GM21576 (cell line): Measurements from ENCODE around the gene BACE1-AS.
"Not testable (repeated sequence)": the region's sequence is repeated elsewhere in the genome, so short reads cannot be mapped to it uniquely, and the experiment has no call there.

ENCODE experiments used
- ATAC-seq: cut with Tn5 transposase; IDR thresholded peaks from one replicate; pipeline ENCODE4 v1.9.1; 2021; ENCODE audit warnings: mild to moderate bottlenecking, moderate library complexity; ENCODE audit not compliant: unreplicated experiment

Gene BACE1-AS

DNA sequence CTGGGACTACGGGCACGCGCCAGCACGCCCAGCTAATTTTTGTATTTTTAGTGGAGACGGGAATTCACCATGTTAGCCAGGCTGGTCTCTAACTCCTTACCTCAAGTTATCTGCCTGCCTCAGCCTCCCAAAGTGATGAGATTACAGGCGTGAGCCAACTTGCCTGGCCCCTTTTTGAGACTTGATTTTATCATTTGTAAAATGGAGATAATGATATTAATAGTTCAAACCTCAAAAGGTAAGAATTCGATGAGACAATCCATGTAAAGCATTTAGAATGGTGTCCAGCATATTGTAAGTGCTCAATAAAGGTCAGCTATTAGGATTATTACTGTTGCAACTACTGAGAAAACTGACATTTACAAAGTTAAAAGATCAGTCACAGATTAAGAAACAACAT, 27.6 kb downstream of the BACE1-AS start:
- no peak for ATAC-seq

DNA sequence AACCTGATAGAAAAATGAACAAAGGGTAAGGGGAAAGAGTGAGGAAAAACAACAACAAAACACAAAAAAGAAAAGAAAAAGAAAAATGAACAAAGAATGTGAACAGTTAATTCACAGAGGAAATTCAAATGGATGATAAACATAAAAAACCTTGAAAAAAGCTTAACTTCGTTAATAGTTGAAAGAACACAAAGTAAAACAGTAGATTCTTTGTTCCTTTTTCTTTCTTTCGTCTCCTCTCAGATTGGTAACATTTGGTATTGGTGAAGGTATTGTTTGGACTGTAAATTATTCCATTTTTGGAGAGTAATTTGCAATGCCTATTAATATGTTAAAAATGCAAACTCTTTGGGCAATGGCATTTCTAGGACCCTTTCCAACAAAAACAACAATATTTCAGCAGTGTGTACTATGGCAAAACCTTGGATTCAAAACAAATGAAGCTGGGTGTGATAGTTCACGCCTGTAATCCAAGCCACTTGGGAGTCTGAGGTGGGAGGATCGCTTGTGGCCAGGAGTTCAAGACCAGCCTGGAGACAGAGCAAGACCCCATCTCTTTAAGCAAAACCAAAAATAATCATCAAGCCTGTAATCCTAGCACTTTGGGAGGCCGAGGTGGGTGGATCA, 28.2 kb downstream of the BACE1-AS start:
- no peak for ATAC-seq

DNA sequence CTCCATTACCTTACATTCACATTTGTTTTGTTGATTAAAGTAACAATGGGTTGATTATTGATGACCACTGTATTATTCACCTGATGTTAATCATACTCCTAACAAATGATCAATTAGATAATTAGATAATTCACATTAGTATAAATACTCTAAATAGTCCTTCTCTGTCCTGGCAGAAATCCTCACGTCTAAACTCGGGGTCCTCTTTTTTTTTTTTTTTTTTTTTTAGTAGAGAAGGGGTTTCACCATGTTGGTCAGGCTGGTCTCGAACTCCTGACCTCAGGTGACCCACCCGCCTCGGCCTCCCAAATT, 36.1 kb downstream of the BACE1-AS start:
- not testable (repeated sequence) for ATAC-seq

DNA sequence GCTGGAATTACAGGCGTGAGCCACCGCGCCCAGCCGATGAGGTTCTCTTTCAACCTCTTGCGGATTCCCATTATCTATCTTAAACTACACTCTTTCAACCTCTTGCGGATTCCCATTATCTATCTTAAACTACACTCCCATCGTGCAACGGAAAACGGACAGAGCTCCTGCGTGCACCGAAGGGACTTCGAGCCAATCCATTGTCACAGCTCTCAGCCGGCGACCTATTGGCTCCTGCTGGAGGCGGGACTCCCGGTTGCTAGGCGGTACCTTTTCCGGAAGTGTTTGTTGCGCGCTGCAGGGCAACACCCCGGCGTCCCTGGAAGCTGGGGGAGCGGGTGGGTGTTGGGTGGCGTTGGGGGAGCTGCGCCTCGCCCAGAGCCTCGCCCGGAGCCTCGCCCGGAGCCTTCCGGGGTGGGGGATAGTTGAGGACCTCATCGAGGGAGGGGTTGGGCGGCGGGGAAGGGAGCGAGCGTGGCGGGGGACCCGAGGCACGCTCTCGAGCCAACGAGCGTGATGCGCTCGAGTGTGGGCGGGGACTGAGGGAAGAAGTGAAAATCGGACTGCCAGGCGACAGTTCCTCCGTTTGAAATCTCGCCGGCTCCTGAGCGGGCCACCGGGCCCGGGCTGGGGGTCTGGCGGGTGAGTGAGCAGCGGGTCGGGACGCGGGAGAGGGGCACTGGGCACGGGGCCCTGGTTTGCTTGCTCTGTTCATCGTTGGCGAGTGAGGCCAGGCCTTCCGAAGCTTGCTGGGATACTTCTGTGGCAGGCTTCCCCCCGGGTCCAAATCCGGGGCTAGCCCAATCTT, 36.6 kb downstream of the BACE1-AS start, which contains the start of gene CEP164:
TSS of gene CEP164 (plus strand) at position 288 of the 808 bp plus-strand sequence. CDS start 10,733 bp downstream, outside the sequence.
- ATAC-seq = peak; percentile 98

DNA sequence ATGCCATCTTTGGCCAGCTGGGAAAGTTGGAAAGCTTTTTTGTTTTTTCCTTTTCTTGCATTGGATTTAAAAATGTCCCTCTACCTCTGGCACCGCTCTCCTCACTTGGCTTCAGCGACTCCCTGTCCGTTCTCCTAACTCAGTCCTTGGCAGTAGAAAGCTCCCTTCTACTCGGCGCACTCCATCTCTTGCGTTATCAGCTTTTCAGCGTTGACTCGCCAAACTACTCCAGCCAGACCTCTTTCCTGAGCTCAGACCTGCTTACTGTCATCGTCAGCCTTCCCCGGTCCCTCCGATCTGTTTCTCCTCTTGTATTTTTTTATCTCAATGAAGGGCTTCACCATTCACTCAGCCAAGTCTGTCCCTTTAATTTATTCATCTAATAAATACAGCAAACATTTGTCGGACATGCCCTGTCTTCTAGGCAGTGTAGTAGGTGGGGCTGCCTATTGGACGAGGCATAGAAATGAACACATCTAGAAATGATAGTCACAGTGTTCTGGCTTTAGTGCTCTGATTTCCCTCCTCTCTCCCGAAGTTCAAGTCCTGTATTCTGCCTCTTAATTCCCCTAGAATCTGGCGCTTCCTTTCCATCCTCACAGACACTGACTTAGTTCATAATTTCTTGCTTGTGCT, 37.3 kb downstream of the BACE1-AS start:
- ATAC-seq = peak; percentile 24

DNA sequence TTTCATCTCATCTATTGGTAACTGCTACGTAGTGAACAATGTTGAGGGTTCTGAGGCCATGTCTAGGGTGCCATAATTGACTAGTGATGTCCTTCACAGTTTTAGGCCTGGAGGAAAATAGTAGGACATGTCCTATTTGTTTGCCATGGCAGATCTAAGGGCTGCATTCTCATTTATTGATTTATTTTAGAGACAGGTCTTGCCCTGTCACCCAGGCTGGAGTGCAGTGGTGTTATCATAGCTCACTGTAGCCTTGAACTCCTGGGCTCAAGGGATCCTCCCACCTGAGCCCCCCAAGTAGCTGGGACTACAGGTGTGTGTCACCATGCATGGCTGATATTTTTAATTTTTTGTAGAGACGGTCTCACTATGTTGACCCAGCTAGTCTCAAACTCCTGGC, 41.7 kb downstream of the BACE1-AS start:
- no peak for ATAC-seq

DNA sequence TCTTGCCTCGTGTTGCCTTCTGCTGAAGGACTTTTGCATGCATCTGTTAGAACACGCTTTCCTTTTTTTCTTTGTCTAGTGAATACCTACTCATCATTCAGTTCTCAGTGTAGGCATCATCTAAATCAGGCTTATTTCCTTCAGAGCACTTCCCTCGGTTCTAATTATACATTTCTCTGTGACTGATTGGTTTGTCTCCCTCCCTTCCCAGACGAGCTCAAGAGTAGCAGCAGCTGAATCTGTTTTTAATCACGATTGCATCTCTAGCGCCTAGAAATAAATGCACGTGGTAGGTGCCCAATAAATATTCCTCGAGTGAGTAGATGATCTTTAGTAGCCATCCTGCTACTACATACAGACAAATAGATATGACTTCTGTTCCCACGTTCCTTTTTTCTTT, 42.8 kb downstream of the BACE1-AS start:
- ATAC-seq = no peak

DNA sequence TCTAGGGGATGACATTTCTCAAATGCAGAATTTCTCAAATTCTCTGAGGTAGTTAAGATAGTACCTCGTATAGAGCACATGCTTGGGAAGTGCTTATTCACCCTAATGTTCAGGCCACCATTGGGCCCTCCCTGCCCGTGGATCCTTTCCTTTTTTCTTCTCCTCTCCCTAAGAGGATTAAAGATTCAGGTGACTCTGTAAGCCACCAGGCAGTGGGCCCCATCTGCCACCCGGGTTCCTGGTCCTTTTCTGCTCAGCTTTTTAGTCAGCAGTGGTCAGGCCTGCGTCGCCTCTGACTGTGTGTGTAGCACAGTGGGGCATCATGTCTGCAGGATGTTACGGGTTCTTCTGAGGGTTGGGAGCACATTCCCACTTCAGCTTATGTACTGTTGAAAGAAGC, 43.8 kb downstream of the BACE1-AS start:
- no peak for ATAC-seq

DNA sequence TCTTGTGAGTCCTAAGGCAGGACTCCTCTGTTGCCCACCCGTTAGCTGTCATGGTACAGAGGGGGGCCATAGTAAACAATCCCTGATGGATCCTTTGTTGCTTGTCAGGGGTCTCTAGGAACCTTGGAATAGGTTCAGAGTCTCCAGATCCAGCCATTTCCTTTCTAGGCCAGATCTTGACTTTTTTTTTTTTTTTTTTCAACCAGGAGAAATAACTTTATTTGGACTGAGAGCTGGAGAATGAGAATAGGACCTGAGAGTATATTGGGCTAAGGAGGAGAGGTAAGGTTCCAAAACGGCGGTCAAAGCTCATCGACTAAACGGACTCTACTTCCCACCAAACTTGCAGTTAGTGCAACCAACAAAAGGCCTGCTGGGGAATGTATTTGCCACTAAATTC, 44.3 kb downstream of the BACE1-AS start:
- ATAC-seq = no peak

DNA sequence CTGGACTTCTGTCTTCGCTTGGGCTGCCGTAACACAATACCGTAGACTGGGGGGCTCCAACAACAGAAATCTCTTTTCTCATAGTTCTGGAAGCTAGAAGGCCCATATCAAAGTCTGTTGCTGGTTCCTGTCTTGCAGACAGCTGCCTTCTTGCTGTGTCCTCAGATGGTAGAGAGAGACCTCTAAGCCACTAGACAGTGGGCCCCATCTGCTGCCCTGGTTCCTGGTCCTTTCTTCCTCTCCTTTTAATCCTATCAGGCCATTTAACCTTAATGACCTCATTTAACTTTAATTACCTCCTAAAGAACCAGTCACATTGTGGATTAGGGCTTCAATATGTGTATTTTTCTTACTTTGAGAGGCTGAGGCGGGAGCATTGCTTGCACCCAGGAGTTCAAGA, 45.9 kb downstream of the BACE1-AS start:
- ATAC-seq = no peak
